HFFc6 (cell line): ENCODE measurements around the gene NUMB. TPM values are rescaled to one million over a fixed set of nuclear protein-coding genes. Genes with fewer than 3 reads are reported as not detected.

ENCODE experiments used
- DNase-seq: peaks from one replicate; pipeline ENCODE4 v3.0.0-alpha.2; 2018
- H3K27ac Mint-ChIP-seq: 2 replicates; pipeline ENCODE4 v1.8.0; 2020; ENCODE audit warnings: mild to moderate bottlenecking, mixed read lengths
- H3K27me3 Mint-ChIP-seq: 2 replicates; pipeline ENCODE4 v1.8.0; 2021; ENCODE audit warnings: mild to moderate bottlenecking, moderate library complexity, mixed read lengths; ENCODE audit not compliant: insufficient read depth
- H3K36me3 Mint-ChIP-seq: 2 replicates; pipeline ENCODE4 v1.8.0; 2021; ENCODE audit warnings: low read depth, mixed read lengths
- H3K4me1 Mint-ChIP-seq: 2 replicates; pipeline ENCODE4 v1.8.0; 2020; ENCODE audit warnings: low read depth, mixed read lengths
- H3K4me3 Mint-ChIP-seq: 2 replicates; pipeline ENCODE4 v1.8.0; 2020; ENCODE audit warnings: mild to moderate bottlenecking, moderate library complexity, mixed read lengths
- H3K9me3 Mint-ChIP-seq: 2 replicates; pipeline ENCODE4 v1.8.0; 2020; ENCODE audit warnings: mild to moderate bottlenecking, mixed read lengths
- CTCF ChIP-seq: fragments of 200-600 bp; sonication (generic); IDR thresholded peaks from 2 replicates; pipeline ENCODE4 v1.5.0; 2021; ENCODE audit warnings: antibody characterized with exemption, mild to moderate bottlenecking
- total RNA-seq, 6 experiments: library from RNA; stranded (reverse); fragmentation: NEBNext Ultra II Directional; extraction: Animal tissue kit (Norgen Biotek cat#: 25700); gene quantifications; 2 replicates in 1 of 6; 3 replicates in 5 of 6; pipeline ENCODE4 v1.2.3, GENCODE V29; 2021

Gene NUMB
- total RNA-seq, 6 experiments from 2014 or later, result 60.1 to 80.8 (median 71.4) TPM

GRCh38 chr14:73307261-73307660 lies 151.1 kb downstream of the NUMB start:
- Mint-ChIP-seq H3K4me3 (no peak overlapping the region), H3K27ac (no peak overlapping the region)
- no peak for TF ChIP-seq CTCF

GRCh38 chr14:73305499-73305898 lies 152.8 kb downstream of the NUMB start:
- no peak overlapping the region for H3K27ac Mint-ChIP-seq
- no peak for DNase-seq
- no peaks in the 10 kb centered on the region for H3K4me1 Mint-ChIP-seq
- no peak for TF ChIP-seq CTCF
- peaks cover 2% of the 10 kb centered on the region; the same call in 1 of the 2 replicates for H3K27me3 Mint-ChIP-seq
- no peaks in the 10 kb centered on the region for H3K9me3 Mint-ChIP-seq
- peaks cover 19% of the 10 kb centered on the region for H3K36me3 Mint-ChIP-seq
- H3K4me3 Mint-ChIP-seq, result no peak overlapping the region

More at GRCh38 chr14:73307261-73307660, 151.1 kb downstream of the NUMB start:
- Mint-ChIP-seq H3K27me3 (peaks cover 2% of the 10 kb centered on the region; the same call in 1 of the 2 replicates), H3K4me1 (peaks cover 10% of the 10 kb centered on the region), H3K9me3 (no peaks in the 10 kb centered on the region), H3K36me3 (peaks cover 25% of the 10 kb centered on the region)
- DNase-seq, result no peak

GRCh38 chr14:73295198-73295796 lies 163.0 kb downstream of the NUMB start:
- H3K9me3 Mint-ChIP-seq, result no peaks in the 10 kb centered on the region
- peaks cover 13% of the 10 kb centered on the region for H3K4me1 Mint-ChIP-seq
- no peak overlapping the region for H3K4me3 Mint-ChIP-seq
- peaks cover 4% of the 10 kb centered on the region; the same call in 1 of the 2 replicates for H3K27me3 Mint-ChIP-seq
- no peak overlapping the region for H3K27ac Mint-ChIP-seq
- H3K36me3 Mint-ChIP-seq, result peaks cover 16% of the 10 kb centered on the region
- DNase-seq, result peak; percentile 30
- peak; percentile 91 for TF ChIP-seq CTCF

- no peak for DNase-seq
- Mint-ChIP-seq H3K4me1 (peaks cover 23% of the 10 kb centered on the region), H3K27ac (peak overlapping the region; percentile 20; the same call in 1 of the 2 replicates), H3K4me3 (no peak overlapping the region), H3K9me3 (no peaks in the 10 kb centered on the region), H3K27me3 (peaks cover 4% of the 10 kb centered on the region; the same call in 1 of the 2 replicates), H3K36me3 (peaks cover 16% of the 10 kb centered on the region)
- TF ChIP-seq CTCF, result no peak
These were observed 164.3 kb downstream of the NUMB start for GRCh38 chr14:73293782-73294781.

- no peak for DNase-seq
These were observed 168.1 kb downstream of the NUMB start for GRCh38 chr14:73290279-73290678.

More at GRCh38 chr14:73290279-73290678, 168.1 kb downstream of the NUMB start:
- H3K36me3 Mint-ChIP-seq, result peaks cover 16% of the 10 kb centered on the region
- H3K4me1 Mint-ChIP-seq, result peaks cover 23% of the 10 kb centered on the region
- no peak for TF ChIP-seq CTCF
- H3K27me3 Mint-ChIP-seq, result no peaks in the 10 kb centered on the region; the same call in none of the 2 replicates
- no peak overlapping the region for H3K4me3 Mint-ChIP-seq
- H3K27ac Mint-ChIP-seq, result peak overlapping the region; percentile 14; the same call in 1 of the 2 replicates
- no peaks in the 10 kb centered on the region for H3K9me3 Mint-ChIP-seq
